ENCODE data around the gene TMEM62.

DNA sequence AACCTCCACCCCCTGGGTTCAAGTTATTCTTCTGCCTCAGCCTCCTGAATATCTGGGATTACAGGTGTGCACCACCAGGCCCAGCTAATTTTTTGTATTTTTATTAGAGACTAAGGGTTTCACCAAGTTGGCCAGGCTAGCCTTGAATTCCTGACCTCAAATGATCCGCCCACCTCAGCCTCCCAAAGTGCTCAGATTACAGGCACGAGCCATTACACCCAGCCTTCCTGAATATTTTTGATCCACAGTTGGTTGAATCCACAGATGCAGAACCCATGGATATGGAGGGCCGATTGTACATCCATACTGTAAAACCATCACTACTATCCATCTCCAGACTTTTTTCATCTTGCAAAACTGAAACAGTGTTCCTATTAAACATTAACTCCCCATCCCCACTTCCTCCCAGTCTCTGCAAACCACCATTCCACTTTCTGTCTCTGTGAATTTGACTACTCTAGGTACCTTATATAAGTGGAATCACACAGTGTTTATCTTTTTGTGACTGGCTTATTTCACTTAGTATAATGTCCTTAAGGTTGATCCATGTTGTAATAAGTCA lies 8.2 kb upstream of the TMEM62 start:
- TF ChIP-seq, protein P1, sequence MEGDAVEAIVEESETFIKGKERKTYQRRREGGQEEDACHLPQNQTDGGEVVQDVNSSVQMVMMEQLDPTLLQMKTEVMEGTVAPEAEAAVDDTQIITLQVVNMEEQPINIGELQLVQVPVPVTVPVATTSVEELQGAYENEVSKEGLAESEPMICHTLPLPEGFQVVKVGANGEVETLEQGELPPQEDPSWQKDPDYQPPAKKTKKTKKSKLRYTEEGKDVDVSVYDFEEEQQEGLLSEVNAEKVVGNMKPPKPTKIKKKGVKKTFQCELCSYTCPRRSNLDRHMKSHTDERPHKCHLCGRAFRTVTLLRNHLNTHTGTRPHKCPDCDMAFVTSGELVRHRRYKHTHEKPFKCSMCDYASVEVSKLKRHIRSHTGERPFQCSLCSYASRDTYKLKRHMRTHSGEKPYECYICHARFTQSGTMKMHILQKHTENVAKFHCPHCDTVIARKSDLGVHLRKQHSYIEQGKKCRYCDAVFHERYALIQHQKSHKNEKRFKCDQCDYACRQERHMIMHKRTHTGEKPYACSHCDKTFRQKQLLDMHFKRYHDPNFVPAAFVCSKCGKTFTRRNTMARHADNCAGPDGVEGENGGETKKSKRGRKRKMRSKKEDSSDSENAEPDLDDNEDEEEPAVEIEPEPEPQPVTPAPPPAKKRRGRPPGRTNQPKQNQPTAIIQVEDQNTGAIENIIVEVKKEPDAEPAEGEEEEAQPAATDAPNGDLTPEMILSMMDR (IDR thresholded peaks at IDR 0.05), result no peak
- TF ChIP-seq POLR2A (IDR thresholded peaks at IDR 0.05), result no peak
